GM21381 (cell line): ENCODE measurements around the gene SLC2A4RG.

ENCODE experiments used
- ATAC-seq: cut with Tn5 transposase; IDR thresholded peaks from one replicate; pipeline ENCODE4 v1.9.1; 2021; ENCODE audit warnings: mild to moderate bottlenecking, moderate library complexity; ENCODE audit not compliant: unreplicated experiment

Gene SLC2A4RG

DNA sequence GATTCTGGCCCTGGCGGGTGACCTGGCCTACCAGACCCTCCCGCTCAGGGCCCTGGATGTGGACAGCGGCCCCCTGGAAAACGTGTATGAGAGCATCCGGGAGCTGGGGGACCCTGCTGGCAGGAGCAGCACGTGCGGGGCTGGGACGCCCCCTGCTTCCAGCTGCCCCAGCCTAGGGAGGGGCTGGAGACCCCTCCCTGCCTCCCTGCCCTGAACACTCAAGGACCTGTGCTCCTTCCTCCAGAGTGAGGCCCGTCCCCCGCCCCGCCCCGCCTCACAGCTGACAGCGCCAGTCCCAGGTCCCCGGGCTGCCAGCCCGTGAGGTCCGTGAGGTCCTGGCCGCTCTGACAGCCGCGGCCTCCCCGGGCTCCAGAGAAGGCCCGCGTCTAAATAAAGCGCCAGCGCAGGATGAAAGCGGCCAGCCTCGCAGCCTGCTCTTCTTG is 868 bp upstream of the SLC2A4RG start:
- ATAC-seq = no peak

DNA sequence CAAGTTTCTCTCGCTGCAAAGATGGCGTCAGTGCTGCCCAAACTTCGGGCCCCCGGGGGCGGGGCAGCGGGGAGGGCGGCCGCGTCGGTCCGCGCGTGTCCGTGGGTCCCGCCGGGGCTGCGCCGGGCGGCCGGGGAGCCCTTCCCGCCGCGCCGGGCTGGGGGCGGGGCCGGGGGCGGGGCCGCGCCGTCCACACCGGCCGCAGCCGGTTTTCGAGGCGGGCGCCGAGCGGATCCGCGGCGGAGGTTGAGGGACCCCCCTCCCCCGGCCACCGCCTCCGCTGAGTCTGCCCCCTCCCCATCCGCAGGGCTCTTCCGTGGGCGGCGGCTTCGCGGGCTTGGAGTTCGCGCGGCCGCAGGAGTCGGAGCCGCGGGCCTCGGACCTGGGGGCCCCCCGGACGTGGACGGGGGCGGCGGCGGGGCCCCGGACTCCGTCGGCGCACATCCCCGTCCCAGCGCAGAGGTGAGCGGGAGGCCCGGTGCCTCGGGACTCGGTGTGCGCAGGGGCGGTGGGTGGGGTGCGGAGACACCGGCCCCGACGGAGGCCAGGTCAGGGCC is 572 bp downstream of the SLC2A4RG start:
- peak; percentile 6 for ATAC-seq

DNA sequence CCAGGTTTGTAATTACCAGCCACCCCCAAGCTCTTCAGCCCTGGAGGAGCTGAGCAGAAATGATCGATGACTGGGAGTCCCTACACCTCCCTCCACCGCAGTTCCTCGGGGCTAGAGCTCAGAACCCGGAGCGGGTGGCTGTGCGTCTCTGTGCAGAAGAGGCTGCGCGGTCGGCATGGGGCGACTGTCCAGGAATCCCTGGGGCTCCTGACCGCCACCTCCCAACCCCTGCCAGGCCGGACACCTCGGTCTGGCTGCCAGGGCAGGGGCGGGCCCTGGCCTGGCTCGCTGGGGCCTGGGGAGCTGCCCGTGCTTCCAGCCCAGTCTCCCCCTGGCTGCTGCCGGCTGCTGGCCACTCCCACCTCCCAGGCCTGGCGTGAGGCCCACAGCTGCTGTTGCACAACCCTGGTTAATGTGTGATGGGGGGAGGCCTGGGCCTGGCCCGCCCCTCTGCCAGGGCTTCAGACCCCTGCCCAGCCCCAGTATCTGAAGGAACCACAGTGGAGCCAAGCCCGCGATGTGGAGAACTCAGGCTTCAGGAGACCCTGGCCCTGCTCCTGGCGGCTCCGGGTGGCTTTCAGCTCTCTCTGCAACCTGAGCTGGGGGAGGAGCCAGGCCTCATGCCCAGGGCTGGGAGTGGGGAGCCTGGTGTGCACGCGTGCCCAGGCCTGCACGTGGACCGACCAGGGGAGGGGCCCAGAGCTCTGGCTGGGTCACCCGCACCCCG is 1.2 kb downstream of the SLC2A4RG start:
- no peak for ATAC-seq

DNA sequence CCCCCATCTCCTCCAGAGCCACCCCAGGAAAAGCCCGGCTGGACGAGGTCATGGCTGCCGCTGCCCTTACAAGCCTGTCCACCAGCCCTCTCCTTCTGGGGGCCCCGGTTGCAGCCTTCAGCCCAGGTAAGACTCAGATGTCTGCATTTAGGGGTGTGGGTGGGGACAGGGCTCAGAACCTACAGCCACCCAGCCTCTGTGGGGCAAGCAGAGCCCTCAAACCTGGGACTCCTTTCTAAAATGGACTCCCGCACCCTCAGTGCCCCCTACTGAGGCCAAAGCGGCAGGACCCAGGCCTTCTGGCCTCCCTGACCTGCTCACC is 1.7 kb downstream of the SLC2A4RG start:
- ATAC-seq = no peak

DNA sequence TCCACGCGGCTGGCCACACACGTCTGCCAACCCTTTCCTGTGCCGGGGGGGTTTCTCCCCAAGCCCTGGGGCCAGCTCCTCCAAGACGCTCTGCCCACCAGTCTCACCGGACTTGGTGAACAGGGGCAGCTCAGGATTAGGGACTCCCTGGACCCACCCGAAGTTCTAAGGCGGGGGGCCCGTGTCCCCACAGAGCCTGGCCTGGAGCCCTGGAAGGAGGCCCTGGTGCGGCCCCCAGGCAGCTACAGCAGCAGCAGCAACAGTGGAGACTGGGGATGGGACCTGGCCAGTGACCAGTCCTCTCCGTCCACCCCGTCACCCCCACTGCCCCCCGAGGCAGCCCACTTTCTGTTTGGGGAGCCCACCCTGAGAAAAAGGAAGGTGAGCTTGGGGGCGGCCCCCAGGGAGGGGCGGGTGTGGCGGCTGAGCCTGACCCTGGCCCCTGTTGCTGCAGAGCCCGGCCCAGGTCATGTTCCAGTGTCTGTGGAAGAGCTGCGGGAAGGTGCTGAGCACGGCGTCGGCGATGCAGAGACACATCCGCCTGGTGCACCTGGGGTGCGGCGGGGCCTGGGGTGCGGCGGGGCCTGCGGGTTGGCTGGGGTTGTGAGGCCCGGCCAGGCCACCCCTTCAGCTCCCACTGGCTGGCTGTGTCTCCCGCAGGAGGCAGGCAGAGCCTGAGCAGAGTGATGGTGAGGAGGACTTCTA is 2.3 kb downstream of the SLC2A4RG start:
- no peak for ATAC-seq

DNA sequence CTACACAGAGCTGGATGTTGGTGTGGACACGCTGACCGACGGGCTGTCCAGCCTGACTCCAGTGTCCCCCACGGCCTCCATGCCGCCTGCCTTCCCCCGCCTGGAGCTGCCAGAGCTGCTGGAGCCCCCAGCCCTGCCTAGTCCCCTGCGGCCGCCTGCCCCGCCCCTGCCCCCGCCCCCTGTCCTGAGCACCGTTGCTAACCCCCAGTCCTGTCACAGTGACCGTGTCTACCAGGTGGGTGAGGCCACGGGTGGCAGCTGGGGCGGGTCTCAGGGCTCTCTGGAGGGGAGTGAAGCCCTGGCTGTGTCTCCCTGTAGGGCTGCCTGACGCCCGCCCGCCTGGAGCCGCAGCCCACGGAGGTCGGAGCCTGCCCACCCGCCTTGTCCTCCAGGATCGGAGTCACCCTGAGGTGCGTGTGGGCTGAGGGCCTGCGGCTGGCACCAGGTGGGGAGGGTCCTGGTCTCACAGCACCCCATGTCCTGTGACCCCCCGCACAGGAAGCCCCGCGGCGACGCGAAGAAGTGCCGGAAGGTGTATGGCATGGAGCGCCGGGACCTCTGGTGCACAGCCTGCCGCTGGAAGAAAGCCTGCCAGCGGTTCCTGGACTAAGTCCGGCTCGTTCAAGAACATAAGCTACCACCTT is 2.9 kb downstream of the SLC2A4RG start:
- no peak for ATAC-seq

DNA sequence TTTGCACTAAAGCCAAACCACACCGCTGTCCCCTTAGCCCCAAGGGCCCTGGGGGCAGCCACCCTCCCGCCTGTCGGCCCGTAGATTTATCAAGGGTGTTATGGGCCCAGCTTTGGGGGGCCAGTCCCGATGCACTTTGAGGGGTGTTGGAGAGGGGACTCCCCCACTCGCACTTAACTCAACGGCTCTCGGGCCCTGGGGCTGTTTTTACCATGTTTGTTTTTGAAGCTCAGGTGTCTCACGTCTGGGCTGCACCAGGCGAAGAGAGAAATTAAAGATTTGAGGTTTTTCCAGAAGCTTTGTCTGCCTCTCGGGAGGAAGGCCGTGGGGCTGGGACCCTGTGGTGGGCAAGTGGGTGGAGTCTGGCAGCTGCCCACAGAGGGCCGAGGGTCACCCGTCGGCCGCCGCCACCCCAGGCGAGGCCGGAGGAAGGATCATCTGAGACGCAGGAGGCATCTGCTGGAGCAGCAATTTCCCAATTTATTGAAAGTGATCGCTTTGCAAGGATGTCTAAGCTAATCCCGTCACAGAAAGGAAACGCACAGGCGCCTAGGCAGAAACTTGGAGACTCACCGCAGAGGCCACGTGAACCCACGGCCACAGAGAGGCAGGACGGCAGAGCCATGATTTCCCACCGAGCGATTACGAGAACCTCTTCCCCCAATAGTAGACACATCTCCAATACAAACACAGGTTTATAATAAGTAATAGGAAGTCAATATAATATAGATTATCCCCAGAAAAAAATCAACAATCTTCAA is 3.8 kb downstream of the SLC2A4RG start:
- no peak for ATAC-seq

DNA sequence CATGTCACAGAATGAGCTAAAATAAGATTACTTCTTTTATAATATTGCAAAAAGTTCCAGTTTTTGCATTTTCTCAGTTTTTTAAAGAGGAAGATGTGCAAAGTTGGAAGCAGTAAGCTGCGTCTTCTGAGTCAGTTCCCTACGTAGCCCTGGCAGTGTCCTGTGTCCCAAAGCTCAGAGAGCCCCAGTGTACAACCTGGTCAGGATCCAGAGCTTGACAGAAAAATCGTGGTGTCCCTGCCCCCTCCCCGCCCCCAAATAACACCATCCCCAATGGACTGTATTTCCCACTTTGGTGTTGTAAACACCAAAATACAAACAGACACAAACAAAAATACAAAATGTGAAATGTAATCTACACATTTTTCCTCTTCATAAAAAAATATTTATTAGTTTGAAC is 4.6 kb downstream of the SLC2A4RG start:
- ATAC-seq = no peak

DNA sequence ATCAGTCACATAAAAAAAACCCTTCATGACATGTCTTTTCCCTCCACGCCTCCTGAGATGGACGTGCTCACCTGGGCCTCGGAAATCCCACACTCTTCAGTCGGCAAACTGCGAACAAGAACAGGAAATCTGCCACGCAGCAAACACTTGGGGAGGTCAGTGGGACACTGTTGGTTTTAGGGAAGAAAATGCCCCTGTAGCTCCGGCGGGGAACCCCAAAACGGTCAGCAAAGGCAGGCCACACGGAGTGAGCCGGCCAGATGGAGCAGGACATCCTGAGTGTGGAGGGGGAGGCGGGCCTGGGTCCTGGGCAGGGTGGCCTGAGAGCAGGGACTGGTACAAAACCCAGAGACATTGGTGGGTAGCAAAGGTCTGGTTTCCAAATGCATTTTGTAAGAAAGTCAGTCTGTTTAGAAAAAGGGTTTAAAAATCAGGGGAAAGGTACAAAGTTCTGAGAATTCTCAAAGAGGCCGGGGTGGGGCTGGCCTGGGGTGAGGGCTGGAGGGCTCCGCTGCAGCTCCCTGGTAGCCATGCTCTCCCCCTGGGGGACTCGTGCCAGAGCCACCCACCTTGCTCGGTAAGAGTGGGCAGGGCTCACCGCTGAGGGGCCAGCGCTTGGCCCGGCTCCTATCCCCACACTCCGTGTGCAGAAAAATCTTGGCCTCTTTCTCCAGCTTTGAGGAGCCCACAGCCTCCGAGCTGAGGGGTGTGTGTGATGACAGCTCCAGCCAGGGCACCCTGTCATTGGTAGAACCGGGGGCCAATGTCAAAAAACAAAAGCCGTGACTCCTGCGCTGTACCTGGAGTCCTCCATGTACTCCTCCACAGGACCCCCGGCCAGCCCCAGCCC is 5.2 kb downstream of the SLC2A4RG start:
- no peak for ATAC-seq

DNA sequence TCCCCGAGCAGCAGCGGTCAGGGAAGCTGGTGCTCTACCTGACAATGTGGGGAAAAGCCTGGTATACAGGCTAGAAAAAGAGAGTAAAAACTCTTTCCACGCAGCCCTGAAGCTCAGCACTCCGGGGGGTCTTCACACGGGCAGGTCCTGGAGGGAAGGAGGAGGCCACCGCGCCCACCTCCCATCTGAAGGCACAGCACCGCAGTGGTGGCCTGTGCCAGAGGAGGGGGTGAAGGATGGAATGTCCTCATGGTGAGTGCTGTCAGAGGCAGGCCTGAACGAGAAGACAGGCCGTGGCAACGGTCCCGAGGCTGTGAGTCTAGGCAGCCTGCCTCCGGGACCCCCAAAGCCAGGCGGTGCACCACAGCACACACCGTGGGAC is 5.8 kb downstream of the SLC2A4RG start:
- ATAC-seq = no peak

DNA sequence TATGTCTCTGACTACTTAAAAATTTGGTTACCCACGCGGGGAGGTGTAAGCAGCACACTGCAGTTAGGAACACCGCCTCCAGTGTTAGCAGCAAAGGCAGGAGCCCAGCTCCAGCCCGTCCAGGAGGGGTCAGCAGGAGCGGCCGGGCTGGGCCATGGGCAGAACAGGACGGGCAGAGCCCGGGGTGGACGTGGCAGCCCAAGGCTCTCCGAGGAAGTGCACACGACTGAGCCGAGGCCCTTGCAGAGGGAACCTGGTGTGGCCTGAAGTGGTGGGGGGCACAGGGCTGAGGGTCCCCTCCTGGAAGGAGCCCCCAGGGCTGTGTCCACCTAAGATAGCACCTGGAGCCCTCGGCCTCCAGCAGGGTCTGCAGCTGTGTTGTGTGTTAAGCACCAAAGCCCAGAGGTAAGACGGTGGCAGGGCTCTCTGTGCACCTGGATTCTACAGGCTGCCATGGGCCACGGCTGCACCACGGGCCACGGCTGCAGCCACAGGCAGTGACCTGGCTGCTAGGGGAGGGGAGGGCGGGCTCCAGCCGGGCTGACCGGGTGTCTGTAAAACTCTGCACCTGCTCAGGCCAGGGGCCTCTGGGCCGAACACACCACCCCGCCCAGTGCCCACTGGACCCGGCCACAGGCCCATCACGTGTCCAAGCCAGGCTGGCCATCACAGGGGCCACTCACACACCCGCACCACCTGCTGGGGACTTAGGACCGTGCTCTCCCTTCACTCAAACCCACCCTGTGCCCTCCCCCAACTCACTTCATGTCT is 6.6 kb downstream of the SLC2A4RG start:
- no peak for ATAC-seq

DNA sequence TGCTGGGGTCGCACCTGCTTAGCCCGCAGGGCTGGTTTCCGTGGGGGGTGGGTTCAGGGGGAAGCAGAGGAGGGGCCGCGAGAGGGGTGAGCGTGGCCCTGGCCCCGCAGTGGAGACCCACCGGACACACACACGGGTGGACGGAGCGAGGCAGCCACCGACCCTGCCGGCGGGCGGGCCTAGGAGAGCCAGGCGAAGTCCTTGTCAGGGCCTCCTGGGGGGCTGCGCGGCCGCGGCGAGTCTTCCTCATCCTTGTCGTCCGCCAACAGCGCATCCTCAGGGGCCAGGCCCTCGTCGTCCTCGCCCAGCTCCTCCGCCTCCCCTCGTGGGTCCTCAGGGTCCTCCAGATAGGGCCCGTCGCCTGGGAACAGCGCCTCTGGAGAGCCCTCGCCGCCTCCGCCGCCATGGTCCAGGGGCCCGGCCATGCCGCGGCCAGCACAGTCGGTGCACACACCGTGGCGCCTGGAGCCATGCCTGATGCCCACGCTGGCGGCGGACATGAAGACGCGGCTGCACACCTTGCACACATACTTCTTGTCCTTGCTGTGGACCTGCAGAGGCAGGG is 7.3 kb downstream of the SLC2A4RG start:
- no peak for ATAC-seq

DNA sequence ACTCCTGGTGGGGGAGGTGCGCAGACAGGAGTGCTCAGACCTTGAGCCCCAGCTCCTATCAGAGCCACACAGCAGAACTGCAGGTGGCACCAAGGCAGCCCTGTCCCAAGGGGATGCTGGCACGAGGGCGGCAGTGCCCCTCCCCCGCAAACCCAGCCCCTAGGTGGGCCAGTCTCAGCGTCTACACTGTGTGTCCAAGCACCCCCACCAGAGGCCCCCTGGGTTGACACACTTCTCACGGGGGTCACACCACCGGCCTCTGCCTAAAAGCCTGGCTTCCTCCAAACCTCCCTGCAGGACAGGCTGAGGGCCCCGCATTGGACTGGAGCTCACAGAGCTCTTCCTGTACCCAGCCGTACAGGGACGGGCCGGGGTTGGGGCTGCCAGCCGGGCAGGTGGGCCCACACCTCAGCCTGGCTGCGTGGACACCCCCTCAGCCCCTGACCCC is 8.1 kb downstream of the SLC2A4RG start:
- no peak for ATAC-seq

DNA sequence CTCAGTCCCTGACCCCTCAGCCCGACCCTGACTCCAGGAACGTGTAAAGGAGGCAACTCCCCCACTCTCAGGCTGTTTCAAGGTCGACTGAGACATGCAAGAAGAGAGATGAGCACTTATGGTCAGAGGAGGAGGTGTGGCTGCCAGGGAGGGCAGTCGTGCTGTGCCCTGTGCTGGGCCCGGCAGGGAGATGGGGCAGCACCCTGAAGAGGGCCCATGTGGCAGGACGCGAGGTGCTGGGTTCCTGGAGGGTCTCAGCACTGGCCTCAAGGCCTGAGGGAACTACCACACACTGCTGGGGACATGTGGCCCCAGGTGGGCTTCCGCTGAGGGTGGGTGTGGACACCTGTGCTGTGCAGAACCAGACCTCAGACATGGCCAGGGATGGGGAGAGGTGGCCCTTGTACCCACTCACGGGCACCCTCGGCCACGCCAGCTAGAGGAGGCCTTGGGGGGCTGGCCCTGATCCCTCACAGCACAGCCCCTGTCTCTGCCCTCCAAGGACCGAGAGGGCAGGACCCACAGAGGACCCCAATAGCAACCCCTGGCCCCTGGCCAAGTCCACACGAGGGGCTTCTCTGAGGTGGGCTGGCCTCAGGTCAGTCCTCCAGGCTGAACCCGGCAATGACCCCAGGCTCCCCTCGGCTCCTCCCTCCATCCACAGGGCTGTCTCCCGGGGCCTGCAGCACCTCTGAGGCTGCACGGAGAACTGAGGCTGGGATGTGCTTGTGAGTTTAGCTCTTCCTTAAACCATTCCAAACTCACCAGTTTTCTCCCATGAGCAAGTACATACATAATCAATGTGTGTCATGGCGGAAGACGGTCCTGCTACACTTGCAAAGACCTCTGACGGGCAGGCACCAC is 8.7 kb downstream of the SLC2A4RG start:
- no peak for ATAC-seq

DNA sequence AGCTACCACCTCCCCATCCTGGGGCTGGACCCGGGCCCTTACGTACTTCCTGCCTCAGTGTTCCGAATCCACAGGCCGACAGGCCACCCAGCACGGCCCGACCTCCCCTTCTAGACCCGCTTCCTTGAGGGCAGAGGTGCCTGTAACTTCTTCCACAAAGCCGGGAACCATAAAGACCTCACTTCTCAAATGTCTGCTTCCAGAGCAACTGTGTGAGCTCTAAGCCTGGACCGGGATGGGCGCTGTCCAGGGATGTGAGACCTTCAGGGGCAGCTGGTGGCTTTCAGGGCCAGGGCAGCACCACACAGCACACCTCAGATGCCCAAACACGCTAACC is 9.3 kb downstream of the SLC2A4RG start:
- ATAC-seq = no peak

DNA sequence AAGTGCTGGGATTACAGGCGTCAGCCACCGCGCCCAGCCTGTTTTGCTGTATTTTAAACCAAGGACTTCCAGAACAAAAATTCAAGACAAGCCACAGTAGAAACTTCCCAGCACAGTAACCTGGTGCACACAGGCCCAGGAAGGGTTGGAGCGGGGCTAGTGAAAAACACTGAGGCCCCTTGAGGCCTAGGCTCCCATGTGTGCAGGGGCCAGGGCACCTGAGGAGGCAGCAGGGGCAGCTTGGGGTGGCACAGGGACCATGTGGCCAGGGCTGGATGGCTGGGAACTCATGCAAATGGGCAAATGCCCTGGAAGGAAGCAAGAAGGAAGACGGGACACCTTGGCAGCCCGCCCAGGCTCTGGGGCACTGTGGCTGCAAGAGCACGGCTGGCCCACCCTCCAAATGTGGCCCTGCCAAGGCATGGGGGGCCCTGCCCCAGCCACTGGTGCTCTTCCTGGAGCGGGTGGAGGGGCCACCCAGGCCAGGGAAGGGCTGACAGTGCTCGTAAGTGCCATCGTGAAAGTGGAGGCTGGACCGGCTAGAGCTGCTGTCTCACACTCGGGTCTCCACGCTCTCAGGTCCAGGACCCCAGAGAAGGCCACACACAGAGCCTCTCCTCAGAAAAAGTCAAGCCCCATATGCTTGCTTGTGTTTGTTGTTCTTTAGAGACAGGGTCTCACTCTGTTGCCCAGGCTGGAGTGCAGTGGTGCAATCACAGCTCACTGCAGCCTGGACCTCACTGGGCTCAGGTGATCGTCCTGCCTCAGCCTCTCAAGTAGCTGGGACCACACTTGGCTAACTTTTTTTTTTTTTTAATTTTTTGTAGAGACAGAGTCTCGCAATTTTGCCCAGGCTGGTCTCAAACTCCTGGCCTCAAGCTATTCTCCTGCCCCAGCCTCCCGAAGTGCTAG is 10.3 kb downstream of the SLC2A4RG start:
- ATAC-seq = no peak

DNA sequence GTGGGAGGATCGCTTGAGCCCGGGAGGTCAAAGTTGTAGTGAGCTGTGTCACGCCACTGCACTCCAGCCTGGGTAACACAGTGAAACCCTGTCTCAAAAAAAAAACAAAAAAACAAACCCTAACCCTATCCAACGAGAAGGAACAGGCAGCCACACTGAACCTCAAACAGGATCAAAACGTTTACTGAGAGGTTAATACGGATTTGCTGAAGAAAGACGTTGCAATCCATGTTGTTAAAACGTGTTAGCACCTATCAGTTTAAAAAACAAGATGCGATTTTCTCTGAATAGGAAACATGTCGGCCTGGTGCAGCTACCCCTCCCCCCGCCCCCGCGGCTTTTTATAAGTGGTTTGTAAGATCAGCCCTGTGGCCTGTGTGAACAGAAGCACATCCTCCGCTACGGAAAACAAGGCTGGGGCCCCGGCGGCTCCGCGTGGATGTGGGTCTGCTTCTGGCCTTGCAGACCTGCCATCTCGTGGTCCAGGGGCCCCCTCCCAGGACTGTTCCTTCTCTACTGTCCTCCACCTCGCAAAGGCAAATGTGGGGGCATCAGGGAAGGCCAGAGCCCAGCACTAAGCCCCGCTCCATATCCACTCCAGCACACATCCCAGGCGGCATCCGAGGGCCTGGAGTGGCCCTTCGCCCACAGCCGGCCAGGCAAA is 11.4 kb downstream of the SLC2A4RG start:
- no peak for ATAC-seq
